Measurements from ENCODE around the gene SAMD13. TPM values are rescaled to one million over a fixed set of nuclear protein-coding genes. Genes with fewer than 3 reads are reported as not detected.

SAMD13 gene
- total and polyA plus RNA-seq, 2 of the 8 experiments (the other 6 are each of a cell fraction or from before 2014, with no cell fraction given), result 0.86 to 2.3 TPM

DNA sequence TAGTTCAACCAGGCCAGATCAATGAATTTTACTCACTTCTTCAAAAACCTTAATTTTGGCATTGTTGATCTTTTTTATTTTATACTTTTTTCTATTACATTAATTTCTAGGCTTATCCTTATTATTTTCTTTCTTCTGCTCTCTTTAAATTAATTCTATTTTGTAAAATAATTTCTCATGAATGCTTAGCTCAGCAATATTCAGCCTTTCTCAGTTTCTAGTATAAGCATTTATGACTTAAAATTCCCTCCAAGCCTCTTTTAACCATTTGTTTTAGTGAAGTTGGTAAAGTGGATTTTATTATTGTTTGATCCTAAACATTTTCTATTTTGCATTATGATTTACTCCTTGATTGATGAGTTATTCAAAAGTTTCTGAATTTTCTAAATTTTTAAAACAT lies 20.6 kb upstream of the SAMD13 start:
- ChIA-PET POLR2A (ENCODE audit: partially characterized antibody) (no interaction called here), CTCF (ENCODE audit: partially characterized antibody) (no interaction called here)
- Histone ChIP-seq H2BK20ac (ENCODE audit: low read length) (no peak overlapping the region), H4K5ac (ENCODE audit: insufficient read length, low read depth, low read length) (no peak overlapping the region), H3K27ac (ENCODE audit: low read depth, low read length) (no peak overlapping the region), H4K91ac (replicated peaks; ENCODE audit: insufficient read length, low read length) (no peak overlapping the region), H3K4ac (replicated peaks; ENCODE audit: insufficient read length, low read depth, low read length) (no peak overlapping the region), H3K18ac (ENCODE audit: extremely low read depth, low read length) (no peak overlapping the region), H3K4me2 (ENCODE audit: insufficient read depth in 1 of 2, low read depth in 2 of 2, low read length in 2 of 2) (no peak overlapping the region), H3K9ac (replicated peaks in 1 of 4; ENCODE audit: extremely low read depth in 1 of 4, low read depth in 3 of 4, low read length in 3 of 4) (no peak overlapping the region), H3K23ac (ENCODE audit: insufficient read length) (no peak overlapping the region), H2BK15ac (ENCODE audit: low read length) (no peak overlapping the region), H2AFZ (ENCODE audit: low read length) (no peak overlapping the region), H3K36me3 (ENCODE audit: control insufficient read depth in 2 of 4, insufficient read depth in 4 of 4, low read length in 3 of 4) (no peaks in the 10 kb centered on the region), H2BK5ac (ENCODE audit: low read depth, low read length) (no peak overlapping the region), H3K4me1 (replicated peaks in 1 of 4; ENCODE audit: control insufficient read depth in 3 of 4, insufficient read depth in 4 of 4, low read length in 3 of 4) (no peaks in the 10 kb centered on the region), H3K14ac (ENCODE audit: insufficient read length) (no peak overlapping the region), H2BK12ac (ENCODE audit: low read depth, low read length) (no peak overlapping the region), H3K9me3 (ENCODE audit: insufficient read depth in 2 of 2, low read depth in 1 of 2, low read length in 1 of 2) (no peaks in the 10 kb centered on the region), H4K20me1 (replicated peaks in 1 of 2; ENCODE audit: control insufficient read depth in 1 of 2, insufficient read depth in 2 of 2, low read length in 2 of 2) (no peaks in the 10 kb centered on the region), H2BK120ac (replicated peaks; ENCODE audit: low read depth, low read length) (no peak overlapping the region), H2AK5ac (ENCODE audit: low read depth, low read length) (no peak overlapping the region), H3K79me2 (ENCODE audit: control insufficient read depth in 1 of 2, insufficient read depth in 2 of 2, low read length in 2 of 2) (no peaks in the 10 kb centered on the region), H3K23me2 (ENCODE audit: low read depth, low read length) (no peaks in the 10 kb centered on the region), H4K8ac (ENCODE audit: extremely low read depth, insufficient read depth, low read length) (no peak overlapping the region), H3K27me3 (replicated peaks in 1 of 4; ENCODE audit: control insufficient read depth in 3 of 4, extremely low read depth in 1 of 4, insufficient read depth in 3 of 4, low read length in 3 of 4) (no peaks in the 10 kb centered on the region), H3K79me1 (ENCODE audit: low read depth, low read length) (no peaks in the 10 kb centered on the region), H3K56ac (replicated peaks; ENCODE audit: insufficient read length, low read depth, low read length) (no peak overlapping the region), H3K4me3 (ENCODE audit: extremely low read depth in 1 of 4, insufficient read depth in 2 of 4, low read depth in 3 of 4, low read length in 4 of 4) (no peak overlapping the region)
- FAIRE-seq, result no peak
- peak; percentile 78; the same call in 1 of the 2 replicates for TF ChIP-seq MAFK (IDR thresholded peaks at IDR 0.05; ENCODE audit: low read depth, low read length)
- no peak for TF ChIP-seq GTF2F1 (IDR thresholded peaks at IDR 0.05; ENCODE audit: borderline replicate concordance, low read depth, low read length)
- DNase-seq (ENCODE audit: low read depth in 1 of 2, low spot score in 2 of 2), result no peak
